ENCODE measurements around the gene XRCC2.

- no peak for TF ChIP-seq CTCF (IDR thresholded peaks at IDR 0.05; ENCODE audit: control extremely low read depth in 1 of 3, insufficient read depth in 1 of 3, low read depth in 1 of 3, low read length in 3 of 3)
- no peak for TF ChIP-seq TAF1 (IDR thresholded peaks at IDR 0.05; ENCODE audit: low read depth, low read length)
- no peak for TF ChIP-seq RFX5 (IDR thresholded peaks at IDR 0.05; ENCODE audit: borderline replicate concordance, low read depth, low read length)
- no peak for TF ChIP-seq JUND (IDR thresholded peaks at IDR 0.05; ENCODE audit: low read length)
- TF ChIP-seq EZH2 (IDR thresholded peaks at IDR 0.05; ENCODE audit: low read depth, low read length, severe bottlenecking) = no peak
- TF ChIP-seq USF2 (IDR thresholded peaks at IDR 0.05; ENCODE audit: low read length) = no peak
- no peak for TF ChIP-seq TEAD4 (IDR thresholded peaks at IDR 0.05; ENCODE audit: low read depth, low read length)
- TF ChIP-seq SRF (IDR thresholded peaks at IDR 0.05; ENCODE audit: low read depth, low read length) = no peak
- TF ChIP-seq GABPA (IDR thresholded peaks at IDR 0.05; ENCODE audit: borderline replicate concordance, insufficient read depth, low read length) = no peak
- no peak for TF ChIP-seq RNF2 (IDR thresholded peaks at IDR 0.05; ENCODE audit: borderline replicate concordance, low read depth, low read length, missing control alignments, poor library complexity, severe bottlenecking)
- TF ChIP-seq POLR2A (IDR thresholded peaks at IDR 0.05; ENCODE audit: control extremely low read depth in 1 of 2, low read depth in 2 of 2, low read length in 2 of 2) = no peak
These were observed 33.6 kb upstream of the XRCC2 start for GRCh38 chr7:152709287-152710152.

Data from H1 (cell line).